ENCODE results near the gene SCP2.

DNA sequence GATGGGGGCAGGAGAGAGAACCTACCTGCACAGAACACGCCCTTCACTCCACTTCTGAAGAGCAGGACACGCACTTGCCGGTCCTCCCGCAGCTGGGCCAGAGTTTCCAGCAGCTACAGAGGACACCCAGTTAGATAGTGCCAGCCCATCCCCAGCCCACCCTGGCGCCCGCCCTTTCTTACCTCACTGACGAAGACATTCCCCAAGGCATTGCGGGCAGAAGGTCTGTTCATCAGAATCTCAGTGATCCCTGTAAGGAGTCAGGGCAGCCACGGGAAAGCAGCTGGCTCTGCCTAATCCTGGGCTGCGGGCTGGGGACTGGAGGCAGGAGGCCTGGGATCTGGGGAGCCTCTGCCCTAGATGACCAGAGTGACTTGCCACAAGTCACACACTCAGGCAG lies 15.5 kb upstream of the SCP2 start:
- no peak for TF ChIP-seq POLR2A (IDR thresholded peaks at IDR 0.05)
- TF ChIP-seq, protein P1, sequence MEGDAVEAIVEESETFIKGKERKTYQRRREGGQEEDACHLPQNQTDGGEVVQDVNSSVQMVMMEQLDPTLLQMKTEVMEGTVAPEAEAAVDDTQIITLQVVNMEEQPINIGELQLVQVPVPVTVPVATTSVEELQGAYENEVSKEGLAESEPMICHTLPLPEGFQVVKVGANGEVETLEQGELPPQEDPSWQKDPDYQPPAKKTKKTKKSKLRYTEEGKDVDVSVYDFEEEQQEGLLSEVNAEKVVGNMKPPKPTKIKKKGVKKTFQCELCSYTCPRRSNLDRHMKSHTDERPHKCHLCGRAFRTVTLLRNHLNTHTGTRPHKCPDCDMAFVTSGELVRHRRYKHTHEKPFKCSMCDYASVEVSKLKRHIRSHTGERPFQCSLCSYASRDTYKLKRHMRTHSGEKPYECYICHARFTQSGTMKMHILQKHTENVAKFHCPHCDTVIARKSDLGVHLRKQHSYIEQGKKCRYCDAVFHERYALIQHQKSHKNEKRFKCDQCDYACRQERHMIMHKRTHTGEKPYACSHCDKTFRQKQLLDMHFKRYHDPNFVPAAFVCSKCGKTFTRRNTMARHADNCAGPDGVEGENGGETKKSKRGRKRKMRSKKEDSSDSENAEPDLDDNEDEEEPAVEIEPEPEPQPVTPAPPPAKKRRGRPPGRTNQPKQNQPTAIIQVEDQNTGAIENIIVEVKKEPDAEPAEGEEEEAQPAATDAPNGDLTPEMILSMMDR (IDR thresholded peaks at IDR 0.05), result no peak
- no peak for TF ChIP-seq EP300 (IDR thresholded peaks at IDR 0.05; ENCODE audit: low read depth)
- TF ChIP-seq POLR2AphosphoS5 (IDR thresholded peaks at IDR 0.05), result no peak
